NCI-H1092 treated with DMSO at 0.1 percent for 48 hours (cell line): ENCODE results near the gene TMEM108.

Experiments
- DNase-seq: peaks from one replicate; lab custom pipeline; 2025; lab: John Stamatoyannopoulos, UW

The TMEM108 gene

GRCh38 chr3:133386876-133387275 lies 348.7 kb downstream of the TMEM108 start:
- DNase-seq, result no peak

GRCh38 chr3:133387341-133387740 lies 349.1 kb downstream of the TMEM108 start:
- DNase-seq, result no peak

- DNase-seq, result no peak
Observed at GRCh38 chr3:133388696-133389395, 350.7 kb downstream of the TMEM108 start.

GRCh38 chr3:133390715-133391114 lies 352.5 kb downstream of the TMEM108 start:
- no peak for DNase-seq

- no peak for DNase-seq
Observed at GRCh38 chr3:133393204-133393603, 355.0 kb downstream of the TMEM108 start.

GRCh38 chr3:133393691-133394474 lies 355.7 kb downstream of the TMEM108 start:
- no peak for DNase-seq

GRCh38 chr3:133394561-133395311 lies 356.5 kb downstream of the TMEM108 start:
- DNase-seq, result peak; percentile 11

- no peak for DNase-seq
Observed at GRCh38 chr3:133396906-133397305, 358.7 kb downstream of the TMEM108 start.

GRCh38 chr3:133400006-133400515 lies 361.9 kb downstream of the TMEM108 start, which contains the start of gene BFSP2:
BFSP2 (plus strand) TSS chr3:133400056; CDS start chr3:133400084, 28 bp downstream.
- no peak for DNase-seq

GRCh38 chr3:133401374-133402135 lies 363.4 kb downstream of the TMEM108 start:
- DNase-seq, result peak; percentile 84

- DNase-seq, result peak; percentile 49
Observed at GRCh38 chr3:133404920-133405319, 366.7 kb downstream of the TMEM108 start.

- no peak for DNase-seq
Observed at GRCh38 chr3:133408366-133408765, 370.2 kb downstream of the TMEM108 start.

GRCh38 chr3:133408961-133409360 lies 370.8 kb downstream of the TMEM108 start:
- DNase-seq, result no peak

- DNase-seq, result no peak
Observed at GRCh38 chr3:133410191-133410892, 372.2 kb downstream of the TMEM108 start.

- no peak for DNase-seq
Observed at GRCh38 chr3:133412183-133413132, 374.3 kb downstream of the TMEM108 start.

GRCh38 chr3:133413161-133414020 lies 375.2 kb downstream of the TMEM108 start:
- peak; percentile 58 for DNase-seq

GRCh38 chr3:133414021-133414392 lies 375.8 kb downstream of the TMEM108 start:
- no peak for DNase-seq

- no peak for DNase-seq
Observed at GRCh38 chr3:133418361-133418760, 380.2 kb downstream of the TMEM108 start.
